Measurements from ENCODE around the gene ARID1A. TPM values are rescaled to one million over a fixed set of nuclear protein-coding genes. Genes with fewer than 3 reads are reported as not detected.

ARID1A gene
- total and polyA plus RNA-seq, 9 donors, result 27.6 to 102 (median 62.1) TPM

DNA sequence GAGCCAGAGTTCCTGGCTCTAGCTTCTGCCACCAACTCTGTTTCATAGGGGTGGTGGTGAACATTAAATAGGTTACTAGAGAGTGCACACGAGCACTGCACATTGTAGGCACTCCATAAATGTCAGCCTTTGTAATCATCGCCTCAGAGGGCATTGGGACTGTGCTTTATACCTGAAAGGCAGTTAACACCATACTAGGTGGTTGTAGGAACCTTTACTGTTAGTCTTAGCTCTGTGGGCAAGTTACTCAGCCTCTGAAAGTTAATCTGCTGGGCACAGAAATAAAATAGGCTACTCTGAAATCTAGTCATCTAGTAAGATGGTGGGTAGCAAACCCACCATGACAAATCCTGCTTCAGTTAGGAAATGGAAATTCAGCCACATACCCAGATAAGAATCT is 37.6 kb downstream of the ARID1A start:
- WGBS, 3 donors, result 92 to 100% (median 95%) methylated on average over 2 of the region's 2 CpGs
- Histone ChIP-seq H3K9me3 (no peaks in the 10 kb centered on the region), H3K4me3 (no peak overlapping the region), H3K4me1 (ENCODE audit: insufficient read depth) (no peaks in the 10 kb centered on the region), H3K27ac (no peak overlapping the region), H3K27me3 (no peaks in the 10 kb centered on the region), H3K36me3 (no peaks in the 10 kb centered on the region)
- DNase-seq, result no peak
- TF ChIP-seq EP300 (IDR thresholded peaks at IDR 0.05) (no peak), POLR2A (IDR thresholded peaks at IDR 0.05) (no peak)
- intact Hi-C loops (cut with DNase I), result no loop called here

GRCh38 chr1:26733982-26734381 is 38.2 kb downstream of the ARID1A start:
- 19 to 28% (median 23%) methylated on average over 2 of the region's 2 CpGs for WGBS, 3 donors
- Histone ChIP-seq H3K27ac (no peak overlapping the region), H3K9me3 (no peaks in the 10 kb centered on the region), H3K4me1 (ENCODE audit: insufficient read depth) (no peaks in the 10 kb centered on the region), H3K27me3 (no peaks in the 10 kb centered on the region), H3K36me3 (no peaks in the 10 kb centered on the region), H3K4me3 (no peak overlapping the region)
- no peak for TF ChIP-seq EP300 (IDR thresholded peaks at IDR 0.05)
- TF ChIP-seq CTCF (IDR thresholded peaks at IDR 0.05), result no peak
- TF ChIP-seq POLR2A (IDR thresholded peaks at IDR 0.05), result no peak
- intact Hi-C loops (cut with DNase I), result no loop called here
- DNase-seq, result no peak

DNA sequence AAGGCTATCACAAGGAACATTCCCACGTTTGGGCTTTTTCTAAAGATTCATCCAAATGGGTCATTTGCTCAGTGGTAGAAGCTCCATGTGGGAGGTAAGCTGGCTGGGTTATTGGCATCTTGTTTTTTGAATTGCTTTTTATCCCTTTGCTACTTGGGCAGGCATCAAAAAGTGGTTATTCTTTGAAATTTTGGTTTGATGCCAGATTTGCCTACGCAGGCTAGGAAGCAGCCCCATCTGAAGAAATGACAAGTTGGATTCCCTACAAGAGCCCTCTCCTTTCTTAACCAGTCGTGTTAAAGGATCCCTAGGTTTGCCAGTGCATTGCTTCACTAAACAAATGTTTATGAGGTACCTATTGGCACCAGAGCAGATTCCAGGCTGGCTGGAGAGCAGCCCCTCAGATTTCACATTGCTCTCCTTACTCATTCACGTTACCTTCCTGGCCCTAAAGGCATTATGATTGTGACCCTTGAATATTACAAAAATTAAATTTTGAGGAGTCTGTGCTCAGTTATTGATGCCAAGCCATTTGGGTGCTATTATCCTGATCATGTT is 38.8 kb downstream of the ARID1A start:
- H3K36me3 ChIP-seq, result no peaks in the 10 kb centered on the region
- no peak for TF ChIP-seq POLR2A (IDR thresholded peaks at IDR 0.05)
- TF ChIP-seq EP300 (IDR thresholded peaks at IDR 0.05), result no peak
- 38 to 51% (median 45%) methylated on average over 4 of the region's 4 CpGs for WGBS, 3 donors
- H3K4me1 ChIP-seq (ENCODE audit: insufficient read depth), result no peaks in the 10 kb centered on the region
- no peak overlapping the region for H3K4me3 ChIP-seq
- DNase-seq, result no peak
- H3K9me3 ChIP-seq, result no peaks in the 10 kb centered on the region
- intact Hi-C loops (cut with DNase I), result no loop called here
- no peak overlapping the region for H3K27ac ChIP-seq
- no peaks in the 10 kb centered on the region for H3K27me3 ChIP-seq

DNA sequence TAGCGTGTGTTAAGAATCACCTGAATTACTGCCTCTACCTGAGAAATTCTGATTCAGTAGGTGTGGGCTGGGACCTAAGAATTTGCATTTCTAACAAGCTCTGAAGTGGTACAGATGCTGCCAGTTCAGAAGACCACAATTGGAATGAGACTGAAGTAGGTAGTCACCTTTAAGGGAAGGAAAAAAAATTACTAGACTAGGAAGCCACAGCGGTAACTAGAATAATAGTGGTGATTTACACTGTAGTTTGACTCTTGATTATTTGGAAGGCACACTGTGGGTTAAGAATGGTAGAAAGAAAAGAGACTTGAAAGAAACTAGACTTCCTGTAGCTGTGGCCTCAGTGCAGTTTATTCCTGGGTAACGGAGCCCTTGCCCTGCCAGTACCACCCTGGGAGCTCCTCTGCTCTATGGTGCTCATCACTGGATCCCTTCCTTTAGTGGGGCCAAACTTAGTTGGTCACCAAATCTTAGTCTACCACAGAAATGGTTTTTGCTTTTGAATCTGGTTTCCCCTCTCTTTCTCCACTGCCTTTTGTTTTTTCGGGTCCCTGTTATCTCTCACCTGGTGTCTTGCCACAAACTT is 43.6 kb downstream of the ARID1A start:
- intact Hi-C loops (cut with DNase I), result no loop called here
- H3K36me3 ChIP-seq, result no peaks in the 10 kb centered on the region

GRCh38 chr1:26740023-26740634 is 44.3 kb downstream of the ARID1A start:
- Histone ChIP-seq H3K4me1 (ENCODE audit: insufficient read depth) (peaks cover 5% of the 10 kb centered on the region), H3K9me3 (no peaks in the 10 kb centered on the region), H3K27ac (no peak overlapping the region), H3K36me3 (no peaks in the 10 kb centered on the region), H3K27me3 (no peaks in the 10 kb centered on the region), H3K4me3 (no peak overlapping the region)
- DNase-seq, result no peak
- intact Hi-C loops (cut with DNase I), result no loop called here
- TF ChIP-seq EP300 (IDR thresholded peaks at IDR 0.05), result no peak
- TF ChIP-seq CTCF (IDR thresholded peaks at IDR 0.05), result no peak
- no peak for TF ChIP-seq POLR2A (IDR thresholded peaks at IDR 0.05)
- 79 to 87% (median 86%) methylated on average over 3 of the region's 3 CpGs for WGBS, 3 donors

More for the DNA sequence above, 43.6 kb downstream of the ARID1A start:
- H3K4me3 ChIP-seq, result no peak overlapping the region
- no peak for DNase-seq
- peaks cover 3% of the 10 kb centered on the region for H3K4me1 ChIP-seq (ENCODE audit: insufficient read depth)
- H3K9me3 ChIP-seq, result no peaks in the 10 kb centered on the region
- no peak overlapping the region for H3K27ac ChIP-seq
- TF ChIP-seq EP300 (IDR thresholded peaks at IDR 0.05) (no peak), CTCF (IDR thresholded peaks at IDR 0.05) (no peak), POLR2A (IDR thresholded peaks at IDR 0.05) (no peak)
- 85 to 90% (median 89%) methylated on average over 4 of the region's 4 CpGs for WGBS, 3 donors
- H3K27me3 ChIP-seq, result no peaks in the 10 kb centered on the region

Measured in ovary (tissue), 9 donors.